GM23338 (cell line): ENCODE measurements around the gene DBF4B. TPM values are rescaled to one million over a fixed set of nuclear protein-coding genes. Genes with fewer than 3 reads are reported as not detected.

ENCODE experiments used
- polyA plus RNA-seq: library from polyadenylated mRNA; unstranded; fragments of >200 nt; fragmentation: Nextera tagmentation; extraction: Ambion mirVana; gene quantifications from 2 replicates; pipeline ENCODE4 v1.2.1, GENCODE V29; 2016
- small RNA-seq: library from RNA; depleted of rRNA; stranded (forward); fragments of <200 nt; gene quantifications from one replicate; pipeline ENCODE3, GENCODE V24; 2014; ENCODE audit warnings: low replicate concordance
- total RNA-seq: library from RNA; depleted of rRNA; stranded (reverse); fragments of >200 nt; shearing (Covaris generic); gene quantifications from 2 replicates; pipeline ENCODE4 v1.2.3, GENCODE V29; 2014; rRNA removed

Gene DBF4B
- total and polyA plus RNA-seq, 2 experiments from 2014 or later: 9.9 to 16.4 TPM

Small RNA genes lying within 50 kb of the gene (small RNA-seq; reads per million reads assigned to genes)
- not detected for gene RN7SL819P

Other genes starting within 250 kb of the DBF4B start
- gene GPATCH8, start 205.3 kb upstream of the DBF4B start, total RNA-seq: 44.4 and 52.2 TPM in 2 replicates
- gene GPATCH8, start 205.3 kb upstream of the DBF4B start, polyA plus RNA-seq: 59.7 and 76.5 TPM in 2 replicates
- gene FZD2, start 151.2 kb upstream of the DBF4B start, total RNA-seq: 7.6 and 14.8 TPM in 2 replicates
- 6.1 and 6.2 TPM in 2 replicates for gene FZD2, start 151.2 kb upstream of the DBF4B start, polyA plus RNA-seq
- gene MEIOC, start 52.2 kb upstream of the DBF4B start, total RNA-seq: 17.2 and 23.8 TPM in 2 replicates
- 2.1 and 3.2 TPM in 2 replicates for gene MEIOC, start 52.2 kb upstream of the DBF4B start, polyA plus RNA-seq
- gene CCDC43, start 18.9 kb upstream of the DBF4B start, total RNA-seq: 29.8 and 35.2 TPM in 2 replicates
- 44.5 and 55.3 TPM in 2 replicates for gene CCDC43, start 18.9 kb upstream of the DBF4B start, polyA plus RNA-seq
- gene ADAM11, start 50.3 kb downstream of the DBF4B start, total RNA-seq: 4.4 and 4.7 TPM in 2 replicates
- gene ADAM11, start 50.3 kb downstream of the DBF4B start, polyA plus RNA-seq: 0.54 and 0.55 TPM in 2 replicates
- gene GJC1, start 121.6 kb downstream of the DBF4B start, total RNA-seq: 87.8 and 99.2 TPM in 2 replicates
- gene GJC1, start 121.6 kb downstream of the DBF4B start, polyA plus RNA-seq: 32.0 and 34.7 TPM in 2 replicates
- not detected in 2 replicates for gene HIGD1B, start 139.2 kb downstream of the DBF4B start, total RNA-seq
- gene HIGD1B, start 139.2 kb downstream of the DBF4B start, polyA plus RNA-seq: not detected in 2 replicates
- gene EFTUD2, start 190.8 kb downstream of the DBF4B start, total RNA-seq: 196 and 203 TPM in 2 replicates
- gene EFTUD2, start 190.8 kb downstream of the DBF4B start, polyA plus RNA-seq: 52.5 and 61.6 TPM in 2 replicates
- gene GFAP, start 206.8 kb downstream of the DBF4B start, total RNA-seq: 4.0 and 5.1 TPM in 2 replicates
- 0.15 and 0.73 TPM in 2 replicates for gene GFAP, start 206.8 kb downstream of the DBF4B start, polyA plus RNA-seq
- 27.1 and 28.4 TPM in 2 replicates for gene KIF18B, start 239.1 kb downstream of the DBF4B start, total RNA-seq
- 13.5 and 14.1 TPM in 2 replicates for gene KIF18B, start 239.1 kb downstream of the DBF4B start, polyA plus RNA-seq